Keratinocyte (primary cell): ENCODE data around the gene RTCB. TPM values are rescaled to one million over a fixed set of nuclear protein-coding genes. Genes with fewer than 3 reads are reported as not detected.

Experiments
- DNase-seq: peaks from one replicate; pipeline ENCODE4 v3.0.0-alpha.2; 2011; ENCODE audit warnings: low read depth, missing footprints, low spot score
- FAIRE-seq: peaks from 2 replicates; lab custom pipeline; 2011; peaks lifted over from hg19 to GRCh38; lab: Jason Lieb, UNC
- H2AFZ ChIP-seq: 2 replicates; pipeline ENCODE4 v1.6.0; 2012; ENCODE audit warnings: low read length, control low read depth, inconsistent platforms; ENCODE audit not compliant: control insufficient read depth
- H3K27ac ChIP-seq: 2 replicates; pipeline ENCODE4 v1.5.1; 2011; ENCODE audit warnings: low read length; ENCODE audit not compliant: control insufficient read depth, insufficient read depth
- H3K27me3 ChIP-seq: 3 replicates; pipeline ENCODE4 v1.6.0; 2011; ENCODE audit warnings: low read length; ENCODE audit not compliant: control insufficient read depth, insufficient read depth; ENCODE audit errors: extremely low read depth
- H3K36me3 ChIP-seq, 2 experiments: 2 replicates in 1 of 2; 3 replicates in 1 of 2; pipeline ENCODE4 v1.5.1; 2011; ENCODE audit warnings: low read length in 2 of 2, mild to moderate bottlenecking in 1 of 2; ENCODE audit not compliant: control insufficient read depth in 2 of 2, insufficient read depth in 2 of 2; ENCODE audit errors: extremely low read depth in 1 of 2
- H3K4me1 ChIP-seq: 3 replicates; pipeline ENCODE4 v1.5.1; 2011; ENCODE audit warnings: low read length; ENCODE audit not compliant: control insufficient read depth, insufficient read depth; ENCODE audit errors: extremely low read depth
- H3K4me2 ChIP-seq: 3 replicates; pipeline ENCODE4 v1.6.0; 2011; ENCODE audit warnings: low read depth, low read length; ENCODE audit not compliant: control insufficient read depth, insufficient read depth; ENCODE audit errors: extremely low read depth
- H3K4me3 ChIP-seq, 3 experiments: fragments of 200-600 bp in 1 of 3; sonication (generic) in 1 of 3; 2 replicates in 2 of 3; 3 replicates in 1 of 3; pipeline ENCODE4 v1.5.1; 2011 to 2016; ENCODE audit warnings: low read length in 3 of 3, mild to moderate bottlenecking in 3 of 3, control low read depth in 2 of 3, inconsistent platforms in 1 of 3, low read depth in 1 of 3, mixed read lengths in 1 of 3, mixed run types in 1 of 3, moderate library complexity in 1 of 3; ENCODE audit not compliant: control insufficient read depth in 2 of 3, insufficient read depth in 2 of 3; ENCODE audit errors: extremely low read depth in 1 of 3
- H3K79me2 ChIP-seq: 2 replicates; pipeline ENCODE4 v1.6.0; 2012; ENCODE audit warnings: low read length; ENCODE audit not compliant: control insufficient read depth, insufficient read depth
- H3K9ac ChIP-seq: 3 replicates; pipeline ENCODE4 v1.6.0; 2011; ENCODE audit warnings: low read length; ENCODE audit not compliant: control insufficient read depth, insufficient read depth; ENCODE audit errors: extremely low read depth
- H3K9me1 ChIP-seq: 3 replicates; pipeline ENCODE4 v1.6.0; 2011; ENCODE audit warnings: low read length; ENCODE audit not compliant: control insufficient read depth, insufficient read depth; ENCODE audit errors: extremely low read depth
- H3K9me3 ChIP-seq: 2 replicates; pipeline ENCODE4 v1.5.1; 2012; ENCODE audit warnings: low read depth, low read length; ENCODE audit not compliant: control insufficient read depth
- H4K20me1 ChIP-seq: 3 replicates; pipeline ENCODE4 v1.6.0; 2011; ENCODE audit warnings: low read length; ENCODE audit not compliant: control insufficient read depth, insufficient read depth; ENCODE audit errors: extremely low read depth
- EZH2 ChIP-seq: IDR thresholded peaks from one replicate; pipeline ENCODE4 v1.6.1; 2012; ENCODE audit warnings: inconsistent platforms, mild to moderate bottlenecking, low read length, moderate library complexity
- dilution Hi-C: fragments of 300-500 bp; cut with MboI; formaldehyde crosslinking; loops from one replicate; pipeline ENCODE4 v1.7.0; 2020; ENCODE audit warnings: low sequenced_read_pairs; ENCODE audit not compliant: extremely low pct_ligation_motif_present
- polyA plus RNA-seq, 5 experiments: library from polyadenylated mRNA; depleted of rRNA in 3 of 5; stranded (reverse) in 3 of 5; stranded (forward) in 1 of 5; unstranded in 1 of 5; fragments of >200 nt; gene quantifications; 1 replicate in 1 of 5; 2 replicates in 3 of 5; 3 replicates in 1 of 5; pipeline versions ENCODE4 v1.2.1 to v1.2.3, GENCODE V29; 2011 to 2012; ENCODE audit warnings: missing spikeins in 2 of 5, low read depth in 1 of 5, low replicate concordance in 1 of 5
- TF ChIP-seq, protein P1 (sequence below), 3 experiments: IDR thresholded peaks in 1 of 3; conservative IDR thresholded peaks in 1 of 3; optimal IDR thresholded peaks in 1 of 3; 2 replicates in 2 of 3; 3 replicates in 1 of 3; pipeline versions ENCODE3 to v1.5.1; 2011; ENCODE audit warnings: low read length in 3 of 3, mild to moderate bottlenecking in 3 of 3, moderate library complexity in 2 of 3, control low read depth in 1 of 3, inconsistent platforms in 1 of 3; ENCODE audit not compliant: insufficient read depth in 2 of 3; ENCODE audit errors: extremely low read depth in 1 of 3

RTCB gene
- polyA plus RNA-seq, 1 donor (not counting 4 experiments of a cell fraction or from before 2014, with no cell fraction given): 143 TPM

DNA sequence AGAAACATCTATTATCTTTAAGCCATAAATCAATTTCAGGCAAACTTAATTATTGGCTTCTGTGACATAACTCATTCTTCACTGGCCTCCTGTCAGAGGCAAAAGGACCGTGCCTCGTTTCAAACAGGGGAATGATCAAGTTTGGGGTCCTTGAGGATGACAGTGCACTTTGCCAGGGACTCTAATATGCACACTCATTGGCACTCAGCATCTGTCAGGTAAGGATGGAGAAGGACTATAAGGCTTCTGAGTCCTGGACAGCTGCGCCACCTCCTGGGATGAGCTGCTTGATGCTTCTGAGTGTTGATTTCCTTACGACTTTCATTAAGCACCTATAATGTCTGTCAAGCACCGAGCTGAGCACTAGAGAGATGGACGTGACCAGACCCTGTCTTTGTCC is 32.0 kb upstream of the RTCB start:
- dilution Hi-C loops: no loop called here
- H3K27me3 ChIP-seq: no peaks in the 10 kb centered on the region
- no peak overlapping the region for H3K4me3 ChIP-seq
- no peak overlapping the region for H2AFZ ChIP-seq
- no peak overlapping the region for H3K4me2 ChIP-seq
- DNase-seq (no peak), FAIRE-seq (peak; percentile 83)
- no peak overlapping the region for H3K27ac ChIP-seq
- no peak overlapping the region for H3K9ac ChIP-seq
- H4K20me1 ChIP-seq: no peaks in the 10 kb centered on the region
- H3K36me3 ChIP-seq: no peaks in the 10 kb centered on the region
- H3K9me3 ChIP-seq: no peaks in the 10 kb centered on the region
- H3K9me1 ChIP-seq: no peaks in the 10 kb centered on the region
- TF ChIP-seq EZH2: no peak
- TF ChIP-seq, protein P1, sequence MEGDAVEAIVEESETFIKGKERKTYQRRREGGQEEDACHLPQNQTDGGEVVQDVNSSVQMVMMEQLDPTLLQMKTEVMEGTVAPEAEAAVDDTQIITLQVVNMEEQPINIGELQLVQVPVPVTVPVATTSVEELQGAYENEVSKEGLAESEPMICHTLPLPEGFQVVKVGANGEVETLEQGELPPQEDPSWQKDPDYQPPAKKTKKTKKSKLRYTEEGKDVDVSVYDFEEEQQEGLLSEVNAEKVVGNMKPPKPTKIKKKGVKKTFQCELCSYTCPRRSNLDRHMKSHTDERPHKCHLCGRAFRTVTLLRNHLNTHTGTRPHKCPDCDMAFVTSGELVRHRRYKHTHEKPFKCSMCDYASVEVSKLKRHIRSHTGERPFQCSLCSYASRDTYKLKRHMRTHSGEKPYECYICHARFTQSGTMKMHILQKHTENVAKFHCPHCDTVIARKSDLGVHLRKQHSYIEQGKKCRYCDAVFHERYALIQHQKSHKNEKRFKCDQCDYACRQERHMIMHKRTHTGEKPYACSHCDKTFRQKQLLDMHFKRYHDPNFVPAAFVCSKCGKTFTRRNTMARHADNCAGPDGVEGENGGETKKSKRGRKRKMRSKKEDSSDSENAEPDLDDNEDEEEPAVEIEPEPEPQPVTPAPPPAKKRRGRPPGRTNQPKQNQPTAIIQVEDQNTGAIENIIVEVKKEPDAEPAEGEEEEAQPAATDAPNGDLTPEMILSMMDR (optimal IDR thresholded peaks at IDR 0.05 in 1 of 3, IDR thresholded peaks at IDR 0.05 in 1 of 3, conservative IDR thresholded peaks at IDR 0.05 in 1 of 3; ENCODE audit: extremely low read depth in 1 of 3, insufficient read depth in 2 of 3, low read length in 3 of 3): peak; percentile 60 to 85 (median 74)
- H3K4me1 ChIP-seq: no peaks in the 10 kb centered on the region
- H3K79me2 ChIP-seq: no peaks in the 10 kb centered on the region

DNA sequence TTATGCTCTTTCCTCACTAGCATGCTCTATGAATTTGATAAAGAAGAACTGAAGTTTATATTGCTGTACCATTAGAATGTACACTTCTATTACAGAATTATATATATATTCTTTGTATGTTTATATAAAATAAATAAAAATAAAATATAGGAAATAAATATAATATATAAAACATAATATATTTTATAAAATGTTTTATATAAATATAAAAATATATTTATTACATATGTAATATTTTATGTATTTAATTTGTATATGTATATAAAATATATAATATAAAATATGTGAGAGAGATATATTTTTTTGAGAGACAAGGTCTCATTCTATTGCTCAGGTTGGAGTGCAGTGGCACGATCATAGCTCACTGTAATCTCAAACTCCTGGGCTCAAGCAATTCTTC is 18.3 kb upstream of the RTCB start:
- H3K27me3 ChIP-seq: no peaks in the 10 kb centered on the region
- no peak overlapping the region for H3K9ac ChIP-seq
- H3K4me3 ChIP-seq: no peak overlapping the region
- no peak for TF ChIP-seq EZH2
- TF ChIP-seq, protein P1 (optimal IDR thresholded peaks at IDR 0.05 in 1 of 3, IDR thresholded peaks at IDR 0.05 in 1 of 3, conservative IDR thresholded peaks at IDR 0.05 in 1 of 3; ENCODE audit: extremely low read depth in 1 of 3, insufficient read depth in 2 of 3, low read length in 3 of 3): no peak
- no peak overlapping the region for H2AFZ ChIP-seq
- H3K79me2 ChIP-seq: no peaks in the 10 kb centered on the region
- H3K36me3 ChIP-seq: no peaks in the 10 kb centered on the region
- no peak for DNase-seq
- H3K4me2 ChIP-seq: no peak overlapping the region
- H3K9me3 ChIP-seq: no peaks in the 10 kb centered on the region
- H4K20me1 ChIP-seq: no peaks in the 10 kb centered on the region
- dilution Hi-C loops: no loop called here
- H3K4me1 ChIP-seq: no peaks in the 10 kb centered on the region
- FAIRE-seq: no peak
- H3K9me1 ChIP-seq: no peaks in the 10 kb centered on the region
- no peak overlapping the region for H3K27ac ChIP-seq
